Measurements from ENCODE around the gene UBE2D4.

DNA sequence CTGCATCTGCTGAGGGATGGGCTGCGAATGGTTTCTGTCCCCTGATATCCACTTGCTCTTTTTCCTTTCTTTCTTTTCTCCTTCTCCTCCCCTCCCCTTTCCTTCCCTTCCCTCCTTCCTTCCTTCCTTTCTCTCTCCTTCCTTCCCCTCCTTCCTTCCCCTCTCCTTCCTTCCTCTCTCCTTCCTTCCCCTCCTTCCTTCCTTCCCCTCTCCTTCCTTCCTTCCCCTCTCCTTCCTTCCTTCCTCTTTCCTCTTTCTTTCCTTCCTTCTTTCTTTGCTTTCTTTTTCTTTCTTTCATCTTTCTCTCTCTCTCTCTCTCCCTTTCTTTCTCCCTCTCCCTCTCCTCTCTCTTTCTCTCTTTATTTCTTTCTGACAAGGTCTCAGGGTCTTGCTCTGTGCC is 51.3 kb downstream of the UBE2D4 start:
- TF ChIP-seq YY1 (IDR thresholded peaks at IDR 0.05; ENCODE audit: insufficient read depth, insufficient read length) (no peak), SUZ12 (IDR thresholded peaks at IDR 0.05; ENCODE audit: extremely low read depth, insufficient read depth, insufficient read length) (no peak), ZNF274 (IDR thresholded peaks at IDR 0.05; ENCODE audit: low read depth, low read length) (no peak)

All from NT2/D1 (cell line).